Astrocyte of the cerebellum (primary cell): Measurements from ENCODE around the gene TLL2.

Experiments
- DNase-seq: peaks from one replicate; pipeline ENCODE4 v3.0.0-alpha.2; 2011; ENCODE audit warnings: low read depth
- H3K4me3 ChIP-seq: 2 replicates; pipeline ENCODE4 v1.5.1; 2011; ENCODE audit warnings: mild to moderate bottlenecking, low read depth, low read length, moderate library complexity
- in situ Hi-C: cut with HindIII; loops from 2 replicates; pipeline ENCODE4 v1.10.0; 2017; ENCODE audit warnings: low sequenced_read_pairs
- TF ChIP-seq, protein P1 (sequence below): IDR thresholded peaks from 2 replicates; pipeline ENCODE4 v1.5.1; 2012; ENCODE audit warnings: low read length, low read depth, moderate library complexity, mild to moderate bottlenecking; ENCODE audit errors: missing control alignments

TLL2 gene

DNA sequence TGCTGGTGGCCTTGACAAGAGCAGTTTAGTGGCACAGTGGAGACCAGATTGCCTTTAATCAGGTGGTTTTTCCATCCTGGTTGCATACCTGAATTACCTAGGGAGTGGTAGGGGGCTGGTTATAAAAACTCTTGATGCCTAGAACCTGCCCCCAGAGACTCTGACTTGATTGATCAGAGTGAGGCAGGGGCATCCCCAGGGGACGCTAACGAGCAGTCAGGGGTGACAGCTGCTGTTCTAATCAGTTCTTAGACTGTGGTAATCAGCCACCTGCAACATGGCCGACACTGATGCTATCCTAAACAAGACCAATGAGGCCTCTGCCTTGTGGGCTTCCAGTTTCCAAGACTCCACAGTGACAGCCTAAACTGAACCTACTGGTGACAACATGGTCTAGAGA, 153.0 kb downstream of the TLL2 start:
- TF ChIP-seq, protein P1, sequence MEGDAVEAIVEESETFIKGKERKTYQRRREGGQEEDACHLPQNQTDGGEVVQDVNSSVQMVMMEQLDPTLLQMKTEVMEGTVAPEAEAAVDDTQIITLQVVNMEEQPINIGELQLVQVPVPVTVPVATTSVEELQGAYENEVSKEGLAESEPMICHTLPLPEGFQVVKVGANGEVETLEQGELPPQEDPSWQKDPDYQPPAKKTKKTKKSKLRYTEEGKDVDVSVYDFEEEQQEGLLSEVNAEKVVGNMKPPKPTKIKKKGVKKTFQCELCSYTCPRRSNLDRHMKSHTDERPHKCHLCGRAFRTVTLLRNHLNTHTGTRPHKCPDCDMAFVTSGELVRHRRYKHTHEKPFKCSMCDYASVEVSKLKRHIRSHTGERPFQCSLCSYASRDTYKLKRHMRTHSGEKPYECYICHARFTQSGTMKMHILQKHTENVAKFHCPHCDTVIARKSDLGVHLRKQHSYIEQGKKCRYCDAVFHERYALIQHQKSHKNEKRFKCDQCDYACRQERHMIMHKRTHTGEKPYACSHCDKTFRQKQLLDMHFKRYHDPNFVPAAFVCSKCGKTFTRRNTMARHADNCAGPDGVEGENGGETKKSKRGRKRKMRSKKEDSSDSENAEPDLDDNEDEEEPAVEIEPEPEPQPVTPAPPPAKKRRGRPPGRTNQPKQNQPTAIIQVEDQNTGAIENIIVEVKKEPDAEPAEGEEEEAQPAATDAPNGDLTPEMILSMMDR: no peak
- in situ Hi-C loops: no loop called here
- DNase-seq: no peak
- no peak overlapping the region for H3K4me3 ChIP-seq

DNA sequence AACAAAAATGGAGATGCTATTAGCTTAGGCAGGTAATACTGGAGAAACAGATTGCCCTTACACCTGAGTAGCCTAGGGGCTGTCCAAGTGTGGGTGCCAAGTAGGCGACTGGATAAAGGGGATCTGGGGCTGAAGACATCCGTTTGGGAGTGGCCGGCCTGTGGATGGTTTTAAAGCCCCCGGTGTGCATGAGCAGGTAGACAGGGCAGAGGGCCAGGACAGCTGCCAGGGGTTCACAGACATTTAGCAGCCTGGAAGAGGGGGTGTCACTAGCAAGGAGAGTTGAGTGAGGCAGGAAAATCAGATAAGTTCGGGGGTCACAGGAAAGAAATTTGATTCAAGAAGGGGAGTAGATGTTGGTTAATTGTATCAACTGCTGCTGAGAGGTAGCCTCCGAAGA, 153.4 kb downstream of the TLL2 start:
- TF ChIP-seq, protein P1: no peak
- H3K4me3 ChIP-seq: no peak overlapping the region
- in situ Hi-C loops: no loop called here
- DNase-seq: no peak

DNA sequence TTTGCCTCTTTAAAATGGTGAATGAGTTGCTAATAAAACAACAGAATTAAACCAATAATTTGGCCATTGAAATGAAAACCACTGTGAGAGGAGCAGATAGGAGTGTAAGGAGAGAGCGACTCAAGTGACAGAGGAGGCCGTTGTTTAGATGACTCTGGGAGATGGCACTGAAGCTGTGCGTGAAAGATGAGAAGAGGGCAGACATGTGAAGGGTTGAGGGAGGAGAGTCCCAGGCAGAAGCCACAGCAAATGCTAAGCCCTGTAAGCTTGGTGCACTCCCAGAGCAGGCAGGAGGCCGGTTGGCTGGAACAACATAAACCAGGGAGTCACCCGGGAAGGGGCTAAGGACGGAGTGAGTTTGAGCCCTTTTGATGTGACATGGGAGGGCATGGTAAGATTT, 154.1 kb downstream of the TLL2 start:
- in situ Hi-C loops: no loop called here
- DNase-seq: no peak
- H3K4me3 ChIP-seq: no peak overlapping the region
- TF ChIP-seq, protein P1: no peak

DNA sequence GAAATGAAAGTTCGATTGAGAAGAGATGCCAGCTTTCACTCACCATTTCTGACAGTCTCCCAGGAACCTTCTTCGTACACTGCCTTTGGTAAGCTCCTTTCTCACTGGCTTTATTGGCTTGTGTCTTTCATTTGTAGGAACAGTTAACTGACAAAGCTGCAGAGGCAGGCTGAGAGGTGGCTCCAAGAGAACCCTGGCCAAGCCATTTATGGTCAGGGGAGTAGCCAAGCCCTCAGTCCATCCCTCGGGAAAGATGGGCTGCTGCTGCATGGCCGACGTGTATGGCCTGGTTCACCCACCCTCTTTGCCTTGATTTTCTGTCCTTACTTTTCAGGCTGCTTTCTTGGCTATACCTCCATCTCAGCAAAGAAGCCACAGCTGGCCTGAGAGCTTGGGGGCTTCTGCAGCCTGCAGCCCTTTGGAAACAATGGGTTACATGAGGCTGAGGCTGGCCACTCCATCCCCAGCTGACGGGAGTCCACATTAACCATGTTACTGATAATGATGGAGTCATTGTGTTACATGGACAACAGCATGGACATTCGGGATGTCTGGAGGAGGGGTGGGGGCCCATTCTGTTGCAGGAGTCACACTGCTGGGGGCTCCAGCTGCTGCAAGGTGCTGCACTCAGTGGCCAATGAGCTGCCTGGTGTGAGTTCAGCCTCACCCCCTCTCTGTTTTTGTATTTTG, 154.7 kb downstream of the TLL2 start, which contains the start of gene OPALIN:
Gene OPALIN (minus strand): TSS at position 152 of the 690 bp plus-strand sequence. CDS start 106 bp downstream, at position 46.
- in situ Hi-C loops: no loop called here
- no peak within 1 kb of the TSS for H3K4me3 ChIP-seq
- DNase-seq: no peak
- TF ChIP-seq, protein P1: no peak

DNA sequence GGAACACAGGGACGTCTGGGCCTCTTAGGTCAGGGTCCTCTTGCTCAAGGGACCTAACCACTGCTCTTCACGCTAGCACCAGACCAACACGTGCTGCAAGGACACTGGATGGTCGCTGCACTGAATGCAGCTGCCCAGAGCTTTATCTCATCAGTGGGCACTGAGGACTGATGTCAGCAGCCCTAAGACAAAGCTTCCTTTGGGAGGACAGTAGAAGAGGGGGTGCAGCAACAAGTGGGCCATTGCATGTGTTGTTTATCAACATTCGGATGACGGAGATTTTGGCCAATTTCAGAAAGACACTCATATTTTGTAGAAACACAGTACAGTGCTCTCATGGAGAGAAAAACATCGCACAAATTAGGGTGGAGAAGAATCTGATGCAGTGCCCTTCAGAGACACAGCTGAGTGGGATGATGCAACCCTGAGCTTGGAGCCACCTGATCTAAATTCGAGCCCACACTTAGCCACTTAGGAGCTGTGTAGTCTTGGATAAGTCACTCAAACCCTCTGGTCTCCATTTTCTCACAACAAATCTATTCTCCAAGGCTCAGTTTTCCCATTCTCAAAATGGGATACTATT, 156.6 kb downstream of the TLL2 start:
- in situ Hi-C loops: no loop called here
- no peak for DNase-seq
- no peak overlapping the region for H3K4me3 ChIP-seq
- TF ChIP-seq, protein P1: no peak

DNA sequence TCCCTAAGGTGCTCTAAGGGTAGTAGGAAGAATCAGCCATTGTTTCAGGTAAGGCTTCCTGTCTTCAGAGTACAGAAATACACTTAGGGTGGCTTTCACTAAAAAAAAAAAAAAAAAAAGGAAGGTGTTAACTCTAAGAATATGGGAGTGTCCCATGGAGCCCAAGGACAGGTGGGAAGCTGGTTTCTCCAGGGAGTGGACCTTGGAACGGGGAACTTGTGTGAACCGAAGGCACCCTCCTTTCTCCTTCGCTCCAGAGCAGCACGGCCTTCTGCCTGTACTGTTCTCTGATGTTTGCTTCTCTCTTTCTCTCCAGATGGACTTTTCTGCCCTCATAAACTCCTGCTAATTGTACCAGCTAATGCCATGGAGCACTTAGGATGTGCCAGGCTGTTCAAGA, 161.1 kb downstream of the TLL2 start:
- in situ Hi-C loops: no loop called here
- no peak for DNase-seq
- TF ChIP-seq, protein P1: no peak
- no peak overlapping the region for H3K4me3 ChIP-seq
